ENCODE measurements around the gene ERAP2. TPM values are rescaled to one million over a fixed set of nuclear protein-coding genes. Genes with fewer than 3 reads are reported as not detected.

Gene ERAP2
- polyA plus RNA-seq, 1 donor from 2014 or later = not detected

DNA sequence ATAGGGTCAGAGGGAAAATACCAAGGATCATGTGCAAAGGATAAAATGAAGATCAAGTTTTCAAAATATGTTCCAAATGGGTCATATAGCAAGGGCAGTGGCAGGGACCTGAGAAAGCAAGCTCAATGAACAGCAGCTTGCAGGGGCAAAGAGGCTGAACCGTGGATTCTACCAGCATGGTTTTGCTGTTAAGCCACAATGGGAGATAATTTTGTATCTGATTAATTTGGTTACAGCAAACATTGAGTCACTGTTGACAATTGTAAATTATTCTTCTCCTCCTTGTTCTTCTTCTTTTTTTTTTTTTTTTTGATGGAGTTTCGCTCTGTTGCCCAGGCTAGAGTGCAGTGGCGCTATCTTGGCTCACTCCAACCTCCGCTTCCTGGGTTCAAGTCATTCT is 18.4 kb upstream of the ERAP2 start:
- Histone ChIP-seq H4K20me1 (ENCODE audit: insufficient read depth) (no peaks in the 10 kb centered on the region), H3K79me2 (replicated peaks; ENCODE audit: insufficient read depth, low read length) (no peaks in the 10 kb centered on the region), H3K9ac (ENCODE audit: low read length) (no peak overlapping the region), H3K27ac (ENCODE audit: low read length) (no peak overlapping the region), H3K9me3 (ENCODE audit: low read length) (no peaks in the 10 kb centered on the region), H3K9me2 (ENCODE audit: insufficient read depth, low read length) (no peaks in the 10 kb centered on the region), H3K4me2 (ENCODE audit: low read length) (no peak overlapping the region), H3K4me3 (ENCODE audit: low read length) (no peak overlapping the region), H3K36me3 (ENCODE audit: insufficient read depth, low read length) (no peaks in the 10 kb centered on the region), H3F3A (ENCODE audit: insufficient read depth, low read length, poor library complexity, severe bottlenecking) (no peaks in the 10 kb centered on the region), H3K27me3 (ENCODE audit: insufficient read depth, low read depth, low read length) (no peaks in the 10 kb centered on the region), H2AFZ (ENCODE audit: low read depth, low read length) (no peak overlapping the region)
- TF ChIP-seq RAD21 (conservative IDR thresholded peaks at IDR 0.05) (no peak), SMC3 (conservative IDR thresholded peaks at IDR 0.05; ENCODE audit: poor library complexity) (no peak), TAF1 (IDR thresholded peaks at IDR 0.05; ENCODE audit: low read depth) (no peak), EP300 (conservative IDR thresholded peaks at IDR 0.05; ENCODE audit: poor library complexity, severe bottlenecking) (no peak), MXI1 (conservative IDR thresholded peaks at IDR 0.05; ENCODE audit: poor library complexity, severe bottlenecking) (no peak), POLR2AphosphoS5 (IDR thresholded peaks at IDR 0.05) (no peak), EZH2 (IDR thresholded peaks at IDR 0.05; ENCODE audit: borderline replicate concordance, insufficient read depth, low read length, poor library complexity, severe bottlenecking) (no peak)
- TF ChIP-seq, protein P1, sequence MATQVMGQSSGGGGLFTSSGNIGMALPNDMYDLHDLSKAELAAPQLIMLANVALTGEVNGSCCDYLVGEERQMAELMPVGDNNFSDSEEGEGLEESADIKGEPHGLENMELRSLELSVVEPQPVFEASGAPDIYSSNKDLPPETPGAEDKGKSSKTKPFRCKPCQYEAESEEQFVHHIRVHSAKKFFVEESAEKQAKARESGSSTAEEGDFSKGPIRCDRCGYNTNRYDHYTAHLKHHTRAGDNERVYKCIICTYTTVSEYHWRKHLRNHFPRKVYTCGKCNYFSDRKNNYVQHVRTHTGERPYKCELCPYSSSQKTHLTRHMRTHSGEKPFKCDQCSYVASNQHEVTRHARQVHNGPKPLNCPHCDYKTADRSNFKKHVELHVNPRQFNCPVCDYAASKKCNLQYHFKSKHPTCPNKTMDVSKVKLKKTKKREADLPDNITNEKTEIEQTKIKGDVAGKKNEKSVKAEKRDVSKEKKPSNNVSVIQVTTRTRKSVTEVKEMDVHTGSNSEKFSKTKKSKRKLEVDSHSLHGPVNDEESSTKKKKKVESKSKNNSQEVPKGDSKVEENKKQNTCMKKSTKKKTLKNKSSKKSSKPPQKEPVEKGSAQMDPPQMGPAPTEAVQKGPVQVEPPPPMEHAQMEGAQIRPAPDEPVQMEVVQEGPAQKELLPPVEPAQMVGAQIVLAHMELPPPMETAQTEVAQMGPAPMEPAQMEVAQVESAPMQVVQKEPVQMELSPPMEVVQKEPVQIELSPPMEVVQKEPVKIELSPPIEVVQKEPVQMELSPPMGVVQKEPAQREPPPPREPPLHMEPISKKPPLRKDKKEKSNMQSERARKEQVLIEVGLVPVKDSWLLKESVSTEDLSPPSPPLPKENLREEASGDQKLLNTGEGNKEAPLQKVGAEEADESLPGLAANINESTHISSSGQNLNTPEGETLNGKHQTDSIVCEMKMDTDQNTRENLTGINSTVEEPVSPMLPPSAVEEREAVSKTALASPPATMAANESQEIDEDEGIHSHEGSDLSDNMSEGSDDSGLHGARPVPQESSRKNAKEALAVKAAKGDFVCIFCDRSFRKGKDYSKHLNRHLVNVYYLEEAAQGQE (IDR thresholded peaks at IDR 0.05; ENCODE audit: borderline replicate concordance) = no peak
- TF ChIP-seq, protein P2, sequence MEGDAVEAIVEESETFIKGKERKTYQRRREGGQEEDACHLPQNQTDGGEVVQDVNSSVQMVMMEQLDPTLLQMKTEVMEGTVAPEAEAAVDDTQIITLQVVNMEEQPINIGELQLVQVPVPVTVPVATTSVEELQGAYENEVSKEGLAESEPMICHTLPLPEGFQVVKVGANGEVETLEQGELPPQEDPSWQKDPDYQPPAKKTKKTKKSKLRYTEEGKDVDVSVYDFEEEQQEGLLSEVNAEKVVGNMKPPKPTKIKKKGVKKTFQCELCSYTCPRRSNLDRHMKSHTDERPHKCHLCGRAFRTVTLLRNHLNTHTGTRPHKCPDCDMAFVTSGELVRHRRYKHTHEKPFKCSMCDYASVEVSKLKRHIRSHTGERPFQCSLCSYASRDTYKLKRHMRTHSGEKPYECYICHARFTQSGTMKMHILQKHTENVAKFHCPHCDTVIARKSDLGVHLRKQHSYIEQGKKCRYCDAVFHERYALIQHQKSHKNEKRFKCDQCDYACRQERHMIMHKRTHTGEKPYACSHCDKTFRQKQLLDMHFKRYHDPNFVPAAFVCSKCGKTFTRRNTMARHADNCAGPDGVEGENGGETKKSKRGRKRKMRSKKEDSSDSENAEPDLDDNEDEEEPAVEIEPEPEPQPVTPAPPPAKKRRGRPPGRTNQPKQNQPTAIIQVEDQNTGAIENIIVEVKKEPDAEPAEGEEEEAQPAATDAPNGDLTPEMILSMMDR (IDR thresholded peaks at IDR 0.05; ENCODE audit: poor library complexity, severe bottlenecking) = no peak

DNA sequence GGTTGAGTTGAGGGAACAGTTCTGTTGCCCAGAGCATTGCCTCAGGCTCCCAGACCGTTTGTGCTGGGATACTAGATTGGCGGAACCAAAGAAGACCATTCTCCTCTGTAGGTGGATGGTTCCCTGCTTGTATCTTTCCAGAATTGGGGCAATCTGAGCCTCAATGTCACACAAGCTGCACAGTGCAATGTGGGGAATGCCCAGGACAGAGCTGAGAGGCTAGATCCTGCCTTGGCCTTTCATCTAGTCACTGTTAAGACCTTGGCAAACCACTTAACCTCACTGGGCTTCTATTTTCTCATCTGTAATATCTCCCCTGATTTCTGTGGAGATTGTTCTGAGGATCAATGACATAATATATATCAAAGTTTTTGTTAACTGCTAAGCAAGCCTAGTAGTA is 16.9 kb upstream of the ERAP2 start:
- no peaks in the 10 kb centered on the region for H3F3A ChIP-seq (ENCODE audit: insufficient read depth, low read length, poor library complexity, severe bottlenecking)
- no peaks in the 10 kb centered on the region for H3K79me2 ChIP-seq (replicated peaks; ENCODE audit: insufficient read depth, low read length)
- no peaks in the 10 kb centered on the region for H3K9me3 ChIP-seq (ENCODE audit: low read length)
- no peak overlapping the region for H3K4me2 ChIP-seq (ENCODE audit: low read length)
- H3K9me2 ChIP-seq (ENCODE audit: insufficient read depth, low read length) = no peaks in the 10 kb centered on the region
- no peak overlapping the region for H2AFZ ChIP-seq (ENCODE audit: low read depth, low read length)
- H4K20me1 ChIP-seq (ENCODE audit: insufficient read depth) = no peaks in the 10 kb centered on the region
- TF ChIP-seq, protein P2 (IDR thresholded peaks at IDR 0.05; ENCODE audit: poor library complexity, severe bottlenecking) = no peak
- no peak for TF ChIP-seq TAF1 (IDR thresholded peaks at IDR 0.05; ENCODE audit: low read depth)
- no peak for TF ChIP-seq EZH2 (IDR thresholded peaks at IDR 0.05; ENCODE audit: borderline replicate concordance, insufficient read depth, low read length, poor library complexity, severe bottlenecking)
- no peaks in the 10 kb centered on the region for H3K36me3 ChIP-seq (ENCODE audit: insufficient read depth, low read length)
- H3K4me3 ChIP-seq (ENCODE audit: low read length) = no peak overlapping the region
- H3K27ac ChIP-seq (ENCODE audit: low read length) = no peak overlapping the region
- no peaks in the 10 kb centered on the region for H3K27me3 ChIP-seq (ENCODE audit: insufficient read depth, low read depth, low read length)
- H3K9ac ChIP-seq (ENCODE audit: low read length) = no peak overlapping the region
